Cardiac muscle cell (in vitro differentiated cells and primary cell): ENCODE measurements around the gene SGMS1. TPM values are rescaled to one million over a fixed set of nuclear protein-coding genes. Genes with fewer than 3 reads are reported as not detected.

Experiments
- DNase-seq, 2 donors: peaks; one replicate each; pipeline versions ENCODE4 v3.0.0 to v3.0.0-alpha.2; 2010 to 2017; ENCODE audit warnings: low read depth in 1 of 2, low spot score in 1 of 2
- H3K27ac ChIP-seq: fragments of 200-600 bp; sonication (generic); 2 replicates; pipeline ENCODE4 v1.5.1; 2016
- H3K27me3 ChIP-seq: fragments of 200-600 bp; sonication (generic); 2 replicates; pipeline ENCODE4 v1.6.0; 2016; ENCODE audit warnings: control low read depth
- H3K36me3 ChIP-seq: fragments of 200-600 bp; sonication (generic); 2 replicates; pipeline ENCODE4 v1.5.1; 2016; ENCODE audit warnings: control low read depth
- H3K4me1 ChIP-seq: fragments of 200-600 bp; sonication (generic); 2 replicates; pipeline ENCODE4 v1.8.1; 2017; ENCODE audit warnings: low read depth, mild to moderate bottlenecking, mixed run types
- H3K4me3 ChIP-seq: fragments of 200-600 bp; sonication (generic); 2 replicates; pipeline ENCODE4 v1.5.1; 2016; ENCODE audit warnings: mild to moderate bottlenecking
- H3K9me3 ChIP-seq: fragments of 200-600 bp; sonication (generic); 2 replicates; pipeline ENCODE4 v1.5.1; 2017; ENCODE audit warnings: low read depth, mild to moderate bottlenecking, control low read depth
- polyA plus RNA-seq: library from polyadenylated mRNA; unstranded; fragments of >200 nt; fragmentation: Nextera tagmentation; extraction: Ambion mirVana; gene quantifications from 2 replicates; pipeline ENCODE4 v1.2.1, GENCODE V29; 2016
- total RNA-seq: library from RNA; depleted of rRNA; stranded (reverse); fragments of >200 nt; gene quantifications from 2 replicates; pipeline ENCODE4 v1.2.3, GENCODE V29; 2016
- TF ChIP-seq, protein P1 (sequence below): IDR thresholded peaks from 2 replicates; pipeline ENCODE4 v1.5.1; 2012; ENCODE audit warnings: low read depth, mild to moderate bottlenecking, low read length

Gene SGMS1
- total and polyA plus RNA-seq, 2 experiments from 2014 or later = 12.1 to 41.6 TPM

DNA sequence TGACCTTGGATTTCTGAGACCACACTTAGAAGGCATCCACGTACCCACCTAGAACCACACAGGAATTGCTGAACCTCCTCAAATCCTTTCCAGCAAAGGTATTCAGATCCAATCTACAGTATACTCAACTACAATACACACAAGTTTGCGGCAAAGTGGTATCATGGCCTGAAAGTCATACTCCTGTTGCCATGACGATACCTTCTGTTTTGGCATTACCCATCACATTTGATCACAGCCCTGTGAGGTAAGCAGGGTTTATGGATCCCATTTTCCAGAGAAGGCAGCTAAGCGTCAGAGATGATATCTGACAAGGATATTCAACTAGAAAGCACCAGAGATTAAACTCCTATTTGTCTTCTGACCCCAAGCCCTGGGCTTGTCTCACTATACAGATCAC lies 32.8 kb downstream of the SGMS1 start:
- no peak for DNase-seq
- Histone ChIP-seq H3K4me1 (no peaks in the 10 kb centered on the region), H3K4me3 (no peak overlapping the region), H3K27ac (no peak overlapping the region), H3K27me3 (no peaks in the 10 kb centered on the region), H3K36me3 (no peaks in the 10 kb centered on the region), H3K9me3 (no peaks in the 10 kb centered on the region)
- TF ChIP-seq, protein P1, sequence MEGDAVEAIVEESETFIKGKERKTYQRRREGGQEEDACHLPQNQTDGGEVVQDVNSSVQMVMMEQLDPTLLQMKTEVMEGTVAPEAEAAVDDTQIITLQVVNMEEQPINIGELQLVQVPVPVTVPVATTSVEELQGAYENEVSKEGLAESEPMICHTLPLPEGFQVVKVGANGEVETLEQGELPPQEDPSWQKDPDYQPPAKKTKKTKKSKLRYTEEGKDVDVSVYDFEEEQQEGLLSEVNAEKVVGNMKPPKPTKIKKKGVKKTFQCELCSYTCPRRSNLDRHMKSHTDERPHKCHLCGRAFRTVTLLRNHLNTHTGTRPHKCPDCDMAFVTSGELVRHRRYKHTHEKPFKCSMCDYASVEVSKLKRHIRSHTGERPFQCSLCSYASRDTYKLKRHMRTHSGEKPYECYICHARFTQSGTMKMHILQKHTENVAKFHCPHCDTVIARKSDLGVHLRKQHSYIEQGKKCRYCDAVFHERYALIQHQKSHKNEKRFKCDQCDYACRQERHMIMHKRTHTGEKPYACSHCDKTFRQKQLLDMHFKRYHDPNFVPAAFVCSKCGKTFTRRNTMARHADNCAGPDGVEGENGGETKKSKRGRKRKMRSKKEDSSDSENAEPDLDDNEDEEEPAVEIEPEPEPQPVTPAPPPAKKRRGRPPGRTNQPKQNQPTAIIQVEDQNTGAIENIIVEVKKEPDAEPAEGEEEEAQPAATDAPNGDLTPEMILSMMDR = no peak

DNA sequence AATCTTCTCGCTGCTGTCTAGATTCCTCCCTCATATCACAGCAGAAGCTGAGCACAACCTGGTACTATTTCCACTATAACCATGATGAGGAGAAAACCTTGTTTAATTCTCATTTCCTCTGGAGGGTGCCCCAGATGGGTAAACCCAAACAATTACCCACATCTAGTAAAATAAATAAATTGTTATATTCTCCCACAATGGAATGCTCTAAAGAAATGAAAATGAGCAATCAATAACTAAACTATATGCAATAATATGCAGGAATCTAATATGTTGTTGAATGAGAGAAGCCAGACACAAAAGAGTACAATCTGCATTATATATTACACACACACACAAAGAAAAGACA lies 37.0 kb downstream of the SGMS1 start:
- Histone ChIP-seq H3K4me3 (no peak overlapping the region), H3K27me3 (no peaks in the 10 kb centered on the region), H3K9me3 (no peaks in the 10 kb centered on the region), H3K36me3 (no peaks in the 10 kb centered on the region), H3K27ac (no peak overlapping the region), H3K4me1 (peaks cover 7% of the 10 kb centered on the region)
- TF ChIP-seq, protein P1 = no peak
- DNase-seq = no peak

DNA sequence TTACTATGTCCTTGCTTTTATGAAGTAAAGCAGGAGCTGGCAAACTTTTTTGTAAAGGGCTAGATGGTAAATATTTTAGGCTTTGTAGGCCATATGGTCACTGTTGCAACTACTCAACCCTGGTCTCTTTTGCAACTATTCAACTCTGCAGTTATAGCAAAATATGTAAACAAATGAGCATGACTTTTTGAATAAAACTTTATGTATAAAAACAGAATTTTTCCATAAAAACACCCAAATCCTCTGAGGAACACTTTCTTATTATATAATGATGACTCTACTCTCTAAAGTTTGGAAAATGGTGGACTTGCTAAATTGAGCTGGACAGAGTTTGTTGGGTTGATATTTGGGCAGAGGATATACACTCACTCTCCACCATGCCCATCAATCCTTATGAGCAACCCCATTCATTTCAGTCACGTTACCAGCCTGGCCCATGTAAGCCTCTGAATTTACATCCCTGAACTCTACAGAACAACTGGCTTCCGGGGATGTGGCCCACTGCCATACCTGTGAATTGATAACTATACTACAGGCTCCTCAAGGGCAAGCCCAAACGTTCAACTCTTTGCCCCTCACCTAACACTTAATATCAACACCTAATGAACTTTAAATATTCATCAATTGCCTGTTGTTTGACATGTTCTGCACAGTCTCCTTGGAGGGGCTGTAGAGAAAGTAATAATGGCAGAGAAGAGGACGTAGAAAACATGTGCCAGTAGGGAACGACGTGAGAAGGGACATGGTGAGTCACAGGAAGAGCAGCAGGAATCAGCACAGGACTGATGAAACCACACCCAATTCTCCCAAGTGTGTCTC lies 37.6 kb downstream of the SGMS1 start:
- Histone ChIP-seq H3K27ac (no peak overlapping the region), H3K9me3 (no peaks in the 10 kb centered on the region)
- TF ChIP-seq, protein P1 = no peak

DNA sequence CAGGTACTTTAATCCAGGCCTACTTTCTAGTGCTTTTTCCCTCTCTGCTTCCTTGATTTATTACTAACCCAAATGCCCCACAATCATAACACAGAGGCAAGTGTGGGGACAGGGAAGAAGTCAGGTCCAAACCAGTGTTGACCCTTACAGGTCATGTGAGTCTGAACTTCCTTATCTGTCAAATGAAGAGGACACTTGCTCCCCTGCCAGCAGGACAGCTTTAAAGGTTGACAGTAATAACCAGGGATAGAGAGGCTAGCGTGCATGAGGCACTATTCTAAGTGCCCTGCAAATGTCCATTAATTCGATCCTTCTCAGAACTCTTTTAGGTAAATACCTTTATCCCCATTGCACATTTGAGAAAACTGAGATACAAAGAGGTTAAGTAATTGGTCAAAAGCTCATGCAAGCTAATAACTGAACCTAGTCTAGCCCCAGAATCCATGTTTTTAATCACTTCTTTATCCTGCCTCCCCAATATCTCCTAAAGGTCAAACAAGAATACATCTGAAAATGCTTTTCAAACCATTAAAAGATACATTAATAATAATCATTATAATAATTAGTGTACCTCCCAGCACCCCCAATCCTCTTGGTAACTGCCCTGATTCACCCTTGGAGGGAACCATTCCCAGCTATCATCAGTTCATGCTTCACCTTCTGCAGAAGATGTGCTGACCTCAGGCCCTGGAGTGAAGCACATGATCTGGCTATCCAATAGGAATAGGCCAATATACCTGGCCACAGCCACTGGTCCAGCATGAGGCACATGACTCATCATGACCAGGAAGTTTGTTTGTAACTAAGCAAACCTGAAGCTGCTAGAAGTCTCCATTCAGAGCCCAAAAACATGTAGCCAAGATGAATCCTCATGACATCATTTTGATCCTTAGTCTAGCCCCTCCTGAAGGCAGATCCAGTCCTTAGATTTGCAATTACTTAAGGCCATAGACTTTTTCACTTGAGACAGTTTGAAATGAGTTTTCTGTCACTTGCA lies 40.7 kb downstream of the SGMS1 start:
- peaks cover 27% of the 10 kb centered on the region for H3K4me1 ChIP-seq
- H3K27ac ChIP-seq = peak overlapping the region; percentile 67
- H3K9me3 ChIP-seq = no peaks in the 10 kb centered on the region
- no peaks in the 10 kb centered on the region for H3K27me3 ChIP-seq
- H3K4me3 ChIP-seq = no peak overlapping the region
- no peak for DNase-seq
- H3K36me3 ChIP-seq = no peaks in the 10 kb centered on the region
- TF ChIP-seq, protein P1 = no peak

More for the DNA sequence above, 37.6 kb downstream of the SGMS1 start:
- Histone ChIP-seq H3K36me3 (no peaks in the 10 kb centered on the region), H3K4me3 (no peak overlapping the region), H3K27me3 (no peaks in the 10 kb centered on the region), H3K4me1 (peaks cover 7% of the 10 kb centered on the region)
- DNase-seq = peak in 1 of 2 donors; percentile 65

DNA sequence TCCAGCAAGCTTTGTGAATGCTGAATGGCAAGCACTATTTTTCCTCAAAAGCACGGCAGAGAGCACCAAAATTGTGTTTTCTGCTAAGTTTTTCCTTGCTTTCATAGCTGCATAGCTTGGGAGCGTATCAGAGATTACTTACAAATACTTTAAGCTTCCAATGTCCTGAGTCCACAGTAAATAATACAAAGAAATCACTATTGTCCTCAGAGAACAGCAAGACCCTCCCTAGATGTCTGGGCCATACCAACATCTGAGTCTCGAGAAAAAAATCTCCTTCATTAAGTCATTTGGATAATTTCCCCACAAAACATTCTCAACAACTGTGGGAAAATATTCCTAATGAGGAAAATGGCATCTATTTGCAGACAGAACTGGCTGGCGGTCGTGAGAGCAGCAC lies 41.7 kb downstream of the SGMS1 start:
- peak overlapping the region; percentile 67 for H3K27ac ChIP-seq
- DNase-seq = no peak
- no peaks in the 10 kb centered on the region for H3K9me3 ChIP-seq
- no peak overlapping the region for H3K4me3 ChIP-seq
- no peaks in the 10 kb centered on the region for H3K27me3 ChIP-seq
- H3K36me3 ChIP-seq = no peaks in the 10 kb centered on the region
- peaks cover 37% of the 10 kb centered on the region for H3K4me1 ChIP-seq
- TF ChIP-seq, protein P1 = no peak
